Natural killer cell (primary cell): ENCODE data around the gene DDX39A. TPM values are rescaled to one million over a fixed set of nuclear protein-coding genes. Genes with fewer than 3 reads are reported as not detected.
"Not testable (repeated sequence)": the region's sequence is repeated elsewhere in the genome, so short reads cannot be mapped to it uniquely, and the experiment has no call there.

ENCODE experiments used
- ATAC-seq, 3 donors: fragments of 150-1000 bp in 2 of 3; fragments of 200-7000 bp in 1 of 3; cut with Tn5 transposase; 1 replicate in 1 of 3; 2 replicates in 2 of 3; pipeline ENCODE4 v1.10.0; 2021; ENCODE audit warnings: mild to moderate bottlenecking in 2 of 3, moderate library complexity in 2 of 3
- DNase-seq, 2 donors: peaks; one replicate each; pipeline versions ENCODE4 v3.0.0 to v3.0.0-alpha.2; 2013 to 2021; ENCODE audit warnings: mixed read lengths in 1 of 2
- H3K27ac ChIP-seq: one replicate; pipeline ENCODE4 v1.5.1; 2013; ENCODE audit warnings: mild to moderate bottlenecking, low read length
- H3K27me3 ChIP-seq: one replicate; pipeline ENCODE4 v1.6.1; 2013; ENCODE audit warnings: low read length; ENCODE audit not compliant: control insufficient read depth, insufficient read depth
- H3K36me3 ChIP-seq: one replicate; pipeline ENCODE4 v1.6.1; 2013; ENCODE audit warnings: low read length; ENCODE audit not compliant: control insufficient read depth, insufficient read depth
- H3K4me1 ChIP-seq: one replicate; pipeline ENCODE4 v1.6.1; 2013; ENCODE audit warnings: low read length; ENCODE audit not compliant: control insufficient read depth, insufficient read depth
- H3K4me3 ChIP-seq: one replicate; pipeline ENCODE4 v1.5.1; 2013; ENCODE audit warnings: low read length
- H3K9me3 ChIP-seq: one replicate; pipeline ENCODE4 v1.6.1; 2013; ENCODE audit warnings: low read length; ENCODE audit not compliant: control insufficient read depth, insufficient read depth
- H3K27ac Mint-ChIP-seq, 2 donors: one replicate each; pipeline ENCODE4 v1.8.0; 2022; ENCODE audit warnings: mild to moderate bottlenecking in 2 of 2, mixed read lengths in 2 of 2, moderate library complexity in 1 of 2
- H3K27me3 Mint-ChIP-seq, 2 donors: one replicate each; pipeline ENCODE4 v1.8.0; 2022; ENCODE audit warnings: low read depth in 2 of 2, mixed read lengths in 2 of 2
- H3K36me3 Mint-ChIP-seq: one replicate; pipeline ENCODE4 v1.8.0; 2022; ENCODE audit warnings: mixed read lengths
- H3K4me1 Mint-ChIP-seq, 2 donors: one replicate each; pipeline ENCODE4 v1.8.0; 2022; ENCODE audit warnings: mixed read lengths in 2 of 2
- H3K4me3 Mint-ChIP-seq: one replicate; pipeline ENCODE4 v1.8.0; 2022; ENCODE audit warnings: mild to moderate bottlenecking, moderate library complexity, mixed read lengths
- H3K9me3 Mint-ChIP-seq, 2 donors: one replicate each; pipeline ENCODE4 v1.8.0; 2022; ENCODE audit warnings: mixed read lengths in 2 of 2
- WGBS: methylation state at CpG from one replicate; pipeline ENCODE4 v1.1.7; 2013; ENCODE audit warnings: missing lambda C conversion rate; ENCODE audit not compliant: insufficient coverage; 5-methylcytosine and 5-hydroxymethylcytosine counted together
- intact Hi-C: fragments of 100-400 bp; cut with micrococcal nuclease; formaldehyde crosslinking; loops from one replicate; pipeline ENCODE4 v1.14.2; 2022
- total RNA-seq, 4 donors: library from RNA; stranded (reverse); fragments of 120-200 nt in 1 of 4; gene quantifications; one replicate each; pipeline versions ENCODE4 v1.2.3 to v1.2.4, GENCODE V29; 2013 to 2022
- TF ChIP-seq, protein P1 (sequence below): fragments of 200-600 bp; IDR thresholded peaks from one replicate; pipeline ENCODE4 v1.8.0; 2022; ENCODE audit warnings: antibody characterized with exemption

The DDX39A gene
- total RNA-seq, 3 donors from 2014 or later (not counting 1 experiment from before 2014, with no cell fraction given) = 397 to 569 (median 557) TPM

GRCh38 chr19:14463747-14464146, 44.6 kb upstream of the DDX39A start:
- no peaks in the 10 kb centered on the region for H3K36me3 Mint-ChIP-seq
- H3K4me1 ChIP-seq = peaks cover 19% of the 10 kb centered on the region
- H3K9me3 ChIP-seq = no peaks in the 10 kb centered on the region
- TF ChIP-seq, protein P1, sequence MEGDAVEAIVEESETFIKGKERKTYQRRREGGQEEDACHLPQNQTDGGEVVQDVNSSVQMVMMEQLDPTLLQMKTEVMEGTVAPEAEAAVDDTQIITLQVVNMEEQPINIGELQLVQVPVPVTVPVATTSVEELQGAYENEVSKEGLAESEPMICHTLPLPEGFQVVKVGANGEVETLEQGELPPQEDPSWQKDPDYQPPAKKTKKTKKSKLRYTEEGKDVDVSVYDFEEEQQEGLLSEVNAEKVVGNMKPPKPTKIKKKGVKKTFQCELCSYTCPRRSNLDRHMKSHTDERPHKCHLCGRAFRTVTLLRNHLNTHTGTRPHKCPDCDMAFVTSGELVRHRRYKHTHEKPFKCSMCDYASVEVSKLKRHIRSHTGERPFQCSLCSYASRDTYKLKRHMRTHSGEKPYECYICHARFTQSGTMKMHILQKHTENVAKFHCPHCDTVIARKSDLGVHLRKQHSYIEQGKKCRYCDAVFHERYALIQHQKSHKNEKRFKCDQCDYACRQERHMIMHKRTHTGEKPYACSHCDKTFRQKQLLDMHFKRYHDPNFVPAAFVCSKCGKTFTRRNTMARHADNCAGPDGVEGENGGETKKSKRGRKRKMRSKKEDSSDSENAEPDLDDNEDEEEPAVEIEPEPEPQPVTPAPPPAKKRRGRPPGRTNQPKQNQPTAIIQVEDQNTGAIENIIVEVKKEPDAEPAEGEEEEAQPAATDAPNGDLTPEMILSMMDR = no peak
- no peaks in the 10 kb centered on the region for H3K9me3 Mint-ChIP-seq
- no peaks in the 10 kb centered on the region for H3K27me3 ChIP-seq
- H3K27me3 Mint-ChIP-seq = no peaks in the 10 kb centered on the region
- DNase-seq (no peak), ATAC-seq (no peak)
- H3K4me3 Mint-ChIP-seq = no peak overlapping the region
- intact Hi-C loops = no loop called here
- H3K36me3 ChIP-seq = peaks cover 72% of the 10 kb centered on the region
- H3K27ac Mint-ChIP-seq = peak overlapping the region in 1 of 2 donors; percentile 35
- H3K27ac ChIP-seq = no peak overlapping the region
- H3K4me3 ChIP-seq = no peak overlapping the region
- WGBS = 97% methylated on average over 21 of the region's 21 CpGs
- H3K4me1 Mint-ChIP-seq = peaks cover 23 to 24% of the 10 kb centered on the region in 2 donors

DNA sequence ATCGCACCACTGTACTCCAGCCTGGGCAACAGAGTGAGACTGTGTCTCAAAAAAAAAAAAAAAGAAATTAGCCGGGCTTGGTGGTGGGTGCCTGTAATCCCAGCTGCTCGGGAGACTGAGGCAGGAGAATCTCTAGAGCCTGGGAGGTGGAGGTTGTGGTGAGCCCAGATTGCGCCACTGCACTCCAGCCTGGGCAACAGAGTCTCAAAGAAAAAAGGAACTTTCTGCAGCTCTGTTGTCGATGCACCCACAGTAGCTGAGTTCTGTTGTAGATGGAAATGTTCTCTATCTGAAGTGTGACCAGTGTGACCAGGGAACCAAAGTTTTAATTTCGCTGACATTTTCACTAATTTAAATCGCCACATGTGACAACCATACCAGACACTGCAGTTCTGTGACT, 43.3 kb upstream of the DDX39A start:
- H3K27me3 Mint-ChIP-seq, H3K27ac Mint-ChIP-seq, H3K27me3 ChIP-seq, H3K4me3 ChIP-seq, H3K9me3 Mint-ChIP-seq, H3K36me3 Mint-ChIP-seq, ATAC-seq, H3K4me3 Mint-ChIP-seq, DNase-seq, H3K27ac ChIP-seq, intact Hi-C loops, H3K9me3 ChIP-seq: not testable (repeated sequence)
- Histone ChIP-seq H3K36me3 (peaks cover 72% of the 10 kb centered on the region), H3K4me1 (peaks cover 28% of the 10 kb centered on the region)
- H3K4me1 Mint-ChIP-seq = peaks cover 29 to 31% of the 10 kb centered on the region in 2 donors
- 87% methylated on average over 5 of the region's 7 CpGs for WGBS

- H3K36me3 Mint-ChIP-seq = no peaks in the 10 kb centered on the region
- WGBS = 99% methylated on average over 2 of the region's 2 CpGs
- H3K4me1 Mint-ChIP-seq = peaks cover 31 to 32% of the 10 kb centered on the region in 2 donors
- H3K36me3 ChIP-seq = peaks cover 66% of the 10 kb centered on the region
- no peak for ATAC-seq
- DNase-seq = no peak
- no peaks in the 10 kb centered on the region for H3K9me3 Mint-ChIP-seq
- no peaks in the 10 kb centered on the region for H3K9me3 ChIP-seq
- no peaks in the 10 kb centered on the region for H3K27me3 ChIP-seq
- intact Hi-C loops = no loop called here
- H3K4me3 ChIP-seq = no peak overlapping the region
- peak overlapping the region; percentile 64 to 72 for H3K27ac Mint-ChIP-seq
- H3K4me1 ChIP-seq = peaks cover 28% of the 10 kb centered on the region
- TF ChIP-seq, protein P1 = no peak
- H3K27ac ChIP-seq = no peak overlapping the region
- H3K4me3 Mint-ChIP-seq = peak overlapping the region; percentile 29
- no peaks in the 10 kb centered on the region for H3K27me3 Mint-ChIP-seq
Observed at GRCh38 chr19:14460935-14461334, 41.8 kb upstream of the DDX39A start.

GRCh38 chr19:14459703-14460102, 40.6 kb upstream of the DDX39A start:
- H3K36me3 ChIP-seq = peaks cover 64% of the 10 kb centered on the region
- peaks cover 28% of the 10 kb centered on the region for H3K4me1 ChIP-seq
- H3K27me3 ChIP-seq = no peaks in the 10 kb centered on the region
- peak overlapping the region; percentile 76 for H3K27ac ChIP-seq
- Mint-ChIP-seq H3K4me1 (peaks cover 31 to 34% of the 10 kb centered on the region in 2 donors), H3K27me3 (no peaks in the 10 kb centered on the region), H3K36me3 (no peaks in the 10 kb centered on the region), H3K4me3 (peak overlapping the region; percentile 82), H3K27ac (peak overlapping the region; percentile 64 to 72), H3K9me3 (no peaks in the 10 kb centered on the region)
- H3K4me3 ChIP-seq = no peak overlapping the region
- ATAC-seq (peak; percentile 97 to 99 (median 99)), DNase-seq (peak; percentile 74 to 75)
- 30% methylated on average over 5 of the region's 5 CpGs for WGBS
- intact Hi-C loops = loop anchor here (1.0 to 2.0 kb wide), 4 partner anchors 13 to 24 kb away; no protein-coding TSS in a partner anchor
- TF ChIP-seq, protein P1 = no peak
- no peaks in the 10 kb centered on the region for H3K9me3 ChIP-seq

DNA sequence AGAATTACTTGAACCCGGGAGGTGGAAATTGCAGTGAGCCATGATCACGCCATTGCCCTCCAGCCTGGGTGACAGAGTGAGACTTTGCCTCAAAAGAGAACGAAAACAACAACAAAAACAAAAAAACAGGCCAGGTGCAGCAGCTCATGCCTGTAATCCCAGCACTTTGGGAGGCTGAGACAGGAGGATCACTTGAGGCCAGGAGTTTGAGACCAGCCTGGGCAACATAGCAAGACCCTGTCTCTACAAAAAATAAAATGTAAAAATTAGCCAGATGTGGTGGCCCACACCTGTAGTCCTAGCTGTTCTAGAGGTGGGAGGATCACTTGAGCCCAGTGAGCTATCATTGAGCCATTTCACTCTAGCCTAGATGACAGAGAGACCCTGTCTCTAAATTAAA, 33.2 kb upstream of the DDX39A start:
- Mint-ChIP-seq H3K4me1 (peaks cover 12 to 33% of the 10 kb centered on the region in 2 donors), H3K27ac (peak overlapping the region in 1 of 2 donors; percentile 69)
- H3K9me3 ChIP-seq, intact Hi-C loops, H3K4me3 ChIP-seq, ATAC-seq, DNase-seq, H3K4me3 Mint-ChIP-seq, H3K27ac ChIP-seq, H3K9me3 Mint-ChIP-seq, H3K4me1 ChIP-seq, H3K27me3 Mint-ChIP-seq, H3K27me3 ChIP-seq, H3K36me3 Mint-ChIP-seq: not testable (repeated sequence)
- H3K36me3 ChIP-seq = peaks cover 64% of the 10 kb centered on the region
- WGBS = 92% methylated on average over 3 of the region's 3 CpGs
